GM19193 (cell line): ENCODE results near the gene ADD2.

ENCODE experiments used
- POLR2A ChIP-seq: IDR thresholded peaks from 4 replicates; pipeline ENCODE4 v1.6.1; 2011; ENCODE audit not compliant: insufficient read depth, insufficient read length; ENCODE audit errors: extremely low read depth

Gene ADD2

GRCh38 chr2:70795164-70795995 lies 27.4 kb upstream of the ADD2 start:
- TF ChIP-seq POLR2A, result no peak

GRCh38 chr2:70793450-70793849 lies 25.4 kb upstream of the ADD2 start:
- no peak for TF ChIP-seq POLR2A

GRCh38 chr2:70790136-70790828 lies 22.3 kb upstream of the ADD2 start, which contains the start of gene FIGLA:
Gene FIGLA, minus strand, starts transcription at chr2:70790643. Its CDS starts 5 bp downstream, at chr2:70790638.
- no peak for TF ChIP-seq POLR2A

GRCh38 chr2:70789304-70790135 lies 21.5 kb upstream of the ADD2 start:
- TF ChIP-seq POLR2A, result no peak

GRCh38 chr2:70785137-70785911 lies 17.3 kb upstream of the ADD2 start:
- TF ChIP-seq POLR2A, result no peak

- no peak for TF ChIP-seq POLR2A
Measured at GRCh38 chr2:70784320-70784719, 16.3 kb upstream of the ADD2 start.

DNA sequence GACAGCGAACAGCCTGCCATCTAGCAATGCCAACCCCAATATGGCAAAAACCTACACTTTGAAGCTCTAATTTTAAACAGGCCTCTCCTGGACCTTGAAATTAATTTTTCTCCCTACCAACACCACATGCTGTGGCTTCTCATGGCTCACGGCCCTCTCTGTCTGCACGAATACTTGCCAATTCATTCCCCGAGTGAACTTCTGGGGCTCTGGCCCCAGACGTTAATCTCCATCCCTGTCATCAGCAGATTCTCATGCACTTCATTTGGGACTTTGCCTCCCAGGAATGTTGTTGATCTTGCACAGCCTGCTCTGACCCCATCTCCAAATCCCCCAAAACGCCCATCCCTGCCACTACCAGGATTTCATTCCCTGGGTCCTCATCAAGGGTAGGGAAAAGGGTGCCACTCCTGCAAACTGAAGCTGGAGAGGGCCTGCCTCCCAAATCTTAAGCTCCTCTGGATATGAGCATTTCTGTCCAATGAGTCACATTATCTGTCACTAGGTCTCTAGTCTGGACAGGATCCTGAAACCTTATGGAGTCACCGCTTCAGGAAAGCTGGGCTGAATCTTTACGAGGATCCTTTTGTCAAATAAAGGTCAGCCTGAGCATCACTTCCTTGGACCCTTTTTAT lies 12.0 kb upstream of the ADD2 start:
- TF ChIP-seq POLR2A, result no peak

GRCh38 chr2:70779491-70779890 lies 11.5 kb upstream of the ADD2 start:
- no peak for TF ChIP-seq POLR2A

DNA sequence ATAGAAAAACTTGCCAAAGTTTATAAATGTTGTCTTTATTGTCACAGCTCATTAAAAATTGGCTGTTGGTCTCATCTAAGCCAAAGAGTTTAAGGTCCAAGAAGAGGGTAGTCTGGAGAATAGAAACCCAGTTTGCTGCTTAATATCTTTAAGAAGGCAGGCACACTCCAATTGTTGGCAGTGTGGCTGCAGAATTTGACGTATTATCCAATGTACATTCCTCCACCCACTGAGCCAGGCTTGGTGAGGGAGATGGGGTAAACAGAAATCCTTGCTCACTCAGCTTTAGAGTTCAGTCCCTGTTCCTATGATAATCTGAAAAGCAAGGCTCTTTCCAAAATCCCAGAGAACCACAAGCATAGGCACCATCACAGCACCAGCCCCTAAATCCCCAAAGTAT lies 10.7 kb upstream of the ADD2 start:
- no peak for TF ChIP-seq POLR2A

DNA sequence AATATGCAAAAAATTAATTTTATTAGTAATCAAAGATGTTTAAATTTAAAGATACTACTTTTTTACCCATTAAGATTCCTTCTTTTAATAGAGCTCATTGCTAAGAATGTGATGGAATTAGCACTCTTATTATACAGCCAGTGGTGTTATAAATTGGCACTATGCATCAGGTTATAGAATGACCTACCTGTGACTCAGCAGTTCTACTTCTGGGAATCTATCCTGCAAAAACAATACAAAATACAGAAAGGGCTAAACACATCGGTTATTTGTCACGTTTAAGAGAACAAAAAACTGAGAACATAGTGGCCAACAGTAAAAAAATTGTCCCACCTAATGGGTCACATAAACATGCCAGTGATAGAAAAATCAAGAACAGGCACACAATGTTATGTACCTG lies 9.4 kb upstream of the ADD2 start:
- no peak for TF ChIP-seq POLR2A

DNA sequence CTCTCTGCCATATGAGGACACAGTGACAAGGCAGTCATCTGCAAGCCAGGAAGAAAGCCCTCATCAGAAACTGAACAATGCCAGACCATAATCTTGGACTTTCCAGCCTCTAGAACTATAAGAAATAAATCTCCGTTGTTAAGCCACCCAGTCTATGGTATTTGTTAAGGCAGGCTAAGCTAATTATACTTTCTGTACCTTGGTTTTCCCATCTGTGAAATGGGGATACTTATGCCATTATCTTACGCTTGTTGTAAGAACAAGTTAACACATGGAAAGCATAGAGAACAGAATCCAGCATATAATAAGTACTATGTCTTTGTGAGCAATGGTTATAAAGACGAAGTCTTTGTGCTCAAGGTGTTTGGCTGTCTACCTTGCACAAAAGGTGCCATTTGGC lies 8.3 kb upstream of the ADD2 start:
- no peak for TF ChIP-seq POLR2A

DNA sequence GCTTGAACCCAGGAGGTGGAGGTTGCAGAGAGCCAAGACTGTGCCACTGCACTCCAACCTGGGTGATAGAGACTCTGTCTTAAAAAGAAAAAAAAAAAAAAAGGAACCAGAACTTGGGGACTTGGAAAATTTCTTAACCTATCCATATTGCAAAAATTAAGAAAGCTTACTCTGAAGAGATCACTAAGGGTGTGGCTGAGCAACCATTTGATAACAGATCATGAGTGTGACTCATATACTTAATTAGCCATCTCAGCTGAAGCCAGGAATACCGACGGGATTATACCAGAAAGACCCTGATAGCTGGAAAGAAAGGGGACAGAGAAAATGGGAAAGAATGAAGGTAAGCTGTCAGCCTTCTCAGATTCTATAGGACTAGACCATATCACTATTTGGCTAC lies 7.1 kb upstream of the ADD2 start:
- no peak for TF ChIP-seq POLR2A

- TF ChIP-seq POLR2A, result no peak
Measured at GRCh38 chr2:70772486-70773155, 4.6 kb upstream of the ADD2 start.
